DMS114 treated with DMSO at 0.1 percent for 48 hours (cell line): ENCODE measurements around the gene POLQ.
"Not testable (repeated sequence)": the region's sequence is repeated elsewhere in the genome, so short reads cannot be mapped to it uniquely, and the experiment has no call there.

Experiments
- DNase-seq: peaks from one replicate; lab custom pipeline; 2025; ENCODE audit not compliant: unreplicated experiment; lab: John Stamatoyannopoulos, UW

Gene POLQ

GRCh38 chr3:121430664-121431215 is 115.0 kb downstream of the POLQ start:
- DNase-seq, result no peak

GRCh38 chr3:121424549-121424948 is 121.2 kb downstream of the POLQ start:
- no peak for DNase-seq

GRCh38 chr3:121418182-121418581 is 127.6 kb downstream of the POLQ start:
- DNase-seq, result no peak

- no peak for DNase-seq
Observed at GRCh38 chr3:121414924-121415323, 130.9 kb downstream of the POLQ start.

GRCh38 chr3:121411523-121411922 is 134.3 kb downstream of the POLQ start:
- DNase-seq, result no peak

- no peak for DNase-seq
Observed at GRCh38 chr3:121405631-121406030, 140.2 kb downstream of the POLQ start.

- no peak for DNase-seq
Observed at GRCh38 chr3:121399820-121400219, 146.0 kb downstream of the POLQ start.

GRCh38 chr3:121398051-121398450 is 147.7 kb downstream of the POLQ start:
- DNase-seq, result not testable (repeated sequence)

GRCh38 chr3:121395967-121396366 is 149.8 kb downstream of the POLQ start:
- DNase-seq, result not testable (repeated sequence)

GRCh38 chr3:121388308-121388707 is 157.5 kb downstream of the POLQ start:
- DNase-seq, result not testable (repeated sequence)
